Colonic mucosa (tissue), 4 donors: Measurements from ENCODE around the gene CEP89. TPM values are rescaled to one million over a fixed set of nuclear protein-coding genes. Genes with fewer than 3 reads are reported as not detected.
"Not testable (repeated sequence)": the region's sequence is repeated elsewhere in the genome, so short reads cannot be mapped to it uniquely, and the experiment has no call there.

Experiments
- DNase-seq: peaks from one replicate; pipeline ENCODE4 v3.0.0-alpha.2; 2020
- H3K27ac ChIP-seq: fragments of 200-600 bp; one replicate; pipeline ENCODE4 v1.8.0; 2021
- H3K27me3 ChIP-seq: fragments of 200-600 bp; one replicate; pipeline ENCODE4 v1.8.0; 2021
- H3K36me3 ChIP-seq: fragments of 200-600 bp; one replicate; pipeline ENCODE4 v1.8.0; 2021
- H3K4me1 ChIP-seq: fragments of 200-600 bp; one replicate; pipeline ENCODE4 v1.8.0; 2021; ENCODE audit warnings: mild to moderate bottlenecking
- H3K4me3 ChIP-seq: fragments of 200-600 bp; one replicate; pipeline ENCODE4 v1.8.0; 2021
- H3K9ac ChIP-seq, 2 donors: one replicate each; pipeline ENCODE4 v1.7.0; 2013; ENCODE audit warnings: control low read depth in 2 of 2, low read depth in 2 of 2, low read length in 2 of 2
- H3K9me3 ChIP-seq: fragments of 200-600 bp; one replicate; pipeline ENCODE4 v1.8.0; 2021
- CTCF ChIP-seq: fragments of 200-600 bp; IDR thresholded peaks from one replicate; pipeline ENCODE4 v1.8.0; 2022; ENCODE audit warnings: antibody characterized with exemption, mild to moderate bottlenecking
- intact Hi-C: fragments of 100-400 bp; cut with DNase I; formaldehyde crosslinking; loops from one replicate; pipeline ENCODE4 v1.14.1; 2022
- total RNA-seq, 2 donors: library from RNA; stranded (reverse); fragmentation: NEBNext Ultra II Directional in 1 of 2; extraction: Animal tissue kit (Norgen Biotek cat#: 25700) in 1 of 2; gene quantifications; one replicate each; pipeline ENCODE4 v1.2.1, GENCODE V29; 2021
- donor health status: healthy.
- donor health status: DM: no; HTN: no; CAD: no.
- donor health status: DM: no; HTN: no; CAD: no.

The CEP89 gene
- total RNA-seq, 2 donors from 2014 or later: 15.3 to 16.6 TPM

GRCh38 chr19:32861596-32861995, 110.2 kb downstream of the CEP89 start:
- no peaks in the 10 kb centered on the region for H3K4me1 ChIP-seq
- DNase-seq: no peak
- intact Hi-C loops: no loop called here
- H3K4me3 ChIP-seq: no peak overlapping the region
- H3K27me3 ChIP-seq: no peaks in the 10 kb centered on the region
- H3K9me3 ChIP-seq: no peaks in the 10 kb centered on the region
- H3K36me3 ChIP-seq: no peaks in the 10 kb centered on the region
- no peak overlapping the region for H3K9ac ChIP-seq
- no peak for TF ChIP-seq CTCF
- no peak overlapping the region for H3K27ac ChIP-seq

DNA sequence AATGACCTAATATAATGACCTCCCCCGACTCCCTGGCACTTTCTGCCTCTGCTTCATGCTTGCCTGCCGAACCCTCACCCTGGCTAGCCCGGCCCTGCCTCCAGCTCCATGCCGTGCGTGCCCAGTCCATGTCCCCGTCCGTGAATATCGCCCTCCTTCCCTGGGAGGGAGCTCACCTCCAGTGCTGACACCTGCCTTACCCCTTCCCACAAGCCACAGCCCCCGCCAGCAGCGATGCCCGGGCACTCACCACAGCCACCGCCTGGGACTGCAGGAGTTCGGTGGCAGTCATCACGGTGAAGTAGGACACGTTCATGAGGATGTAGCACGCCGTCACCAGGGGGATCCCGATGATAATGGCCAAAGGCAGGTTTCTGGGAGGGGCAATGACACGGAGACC, 112.2 kb downstream of the CEP89 start:
- H3K27ac ChIP-seq: no peak overlapping the region
- H3K9me3 ChIP-seq: no peaks in the 10 kb centered on the region
- intact Hi-C loops: no loop called here
- H3K36me3 ChIP-seq: no peaks in the 10 kb centered on the region
- no peaks in the 10 kb centered on the region for H3K4me1 ChIP-seq
- no peak for DNase-seq
- no peak for TF ChIP-seq CTCF
- H3K4me3 ChIP-seq: no peak overlapping the region
- no peaks in the 10 kb centered on the region for H3K27me3 ChIP-seq
- no peak overlapping the region for H3K9ac ChIP-seq

DNA sequence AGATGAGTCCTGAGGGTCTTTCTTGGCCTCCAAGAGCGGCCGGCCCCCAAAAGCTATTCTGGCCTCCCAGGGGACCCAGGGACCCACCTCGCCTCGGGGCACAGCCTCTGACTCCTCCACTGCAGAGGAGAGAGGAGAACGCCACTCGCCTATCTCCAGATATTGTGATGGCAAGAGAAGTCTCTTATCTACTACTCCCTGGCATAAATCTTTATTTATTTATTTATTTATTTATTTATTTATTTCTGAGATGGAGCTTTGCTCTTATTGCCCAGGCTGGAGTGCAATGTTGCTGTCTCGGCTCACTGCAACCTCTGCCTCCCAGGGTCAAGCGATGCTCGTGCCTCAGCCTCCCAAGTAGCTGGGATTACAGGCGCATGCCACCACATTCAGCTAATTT, 113.2 kb downstream of the CEP89 start:
- Histone ChIP-seq H3K36me3 (no peaks in the 10 kb centered on the region), H3K9ac (no peak overlapping the region), H3K4me3 (no peak overlapping the region), H3K9me3 (no peaks in the 10 kb centered on the region), H3K4me1 (no peaks in the 10 kb centered on the region), H3K27ac (no peak overlapping the region), H3K27me3 (no peaks in the 10 kb centered on the region)
- DNase-seq: no peak
- TF ChIP-seq CTCF: no peak
- intact Hi-C loops: no loop called here

GRCh38 chr19:32858155-32858554, 113.6 kb downstream of the CEP89 start:
- H3K27ac ChIP-seq: no peak overlapping the region
- H3K9me3 ChIP-seq: no peaks in the 10 kb centered on the region
- TF ChIP-seq CTCF: no peak
- intact Hi-C loops: no loop called here
- no peaks in the 10 kb centered on the region for H3K4me1 ChIP-seq
- H3K9ac ChIP-seq: no peak overlapping the region
- no peaks in the 10 kb centered on the region for H3K27me3 ChIP-seq
- no peak for DNase-seq
- H3K4me3 ChIP-seq: no peak overlapping the region
- no peaks in the 10 kb centered on the region for H3K36me3 ChIP-seq

DNA sequence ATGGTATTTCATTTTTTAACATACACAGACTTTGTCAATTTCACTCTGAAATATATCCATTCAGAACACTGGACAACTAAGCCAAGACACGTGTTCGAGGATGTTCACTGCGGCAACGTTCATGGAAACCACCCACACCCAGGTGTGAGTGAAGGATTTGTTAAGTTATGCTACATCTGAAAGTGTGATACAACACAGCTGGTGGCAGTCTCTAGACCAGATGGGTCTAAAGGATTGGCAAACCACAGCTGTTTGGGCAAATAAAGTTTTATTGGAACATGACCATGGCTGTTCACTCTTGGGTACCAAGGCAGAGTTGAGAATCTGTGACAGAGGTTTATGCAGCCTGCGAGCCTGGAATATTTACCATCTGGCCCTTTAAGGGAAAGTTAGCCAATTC, 114.2 kb downstream of the CEP89 start:
- H3K27me3 ChIP-seq: no peaks in the 10 kb centered on the region
- intact Hi-C loops: no loop called here
- no peaks in the 10 kb centered on the region for H3K4me1 ChIP-seq
- no peak for DNase-seq
- no peaks in the 10 kb centered on the region for H3K9me3 ChIP-seq
- H3K27ac ChIP-seq: no peak overlapping the region
- TF ChIP-seq CTCF: no peak
- no peaks in the 10 kb centered on the region for H3K36me3 ChIP-seq
- no peak overlapping the region for H3K4me3 ChIP-seq
- no peak overlapping the region for H3K9ac ChIP-seq

DNA sequence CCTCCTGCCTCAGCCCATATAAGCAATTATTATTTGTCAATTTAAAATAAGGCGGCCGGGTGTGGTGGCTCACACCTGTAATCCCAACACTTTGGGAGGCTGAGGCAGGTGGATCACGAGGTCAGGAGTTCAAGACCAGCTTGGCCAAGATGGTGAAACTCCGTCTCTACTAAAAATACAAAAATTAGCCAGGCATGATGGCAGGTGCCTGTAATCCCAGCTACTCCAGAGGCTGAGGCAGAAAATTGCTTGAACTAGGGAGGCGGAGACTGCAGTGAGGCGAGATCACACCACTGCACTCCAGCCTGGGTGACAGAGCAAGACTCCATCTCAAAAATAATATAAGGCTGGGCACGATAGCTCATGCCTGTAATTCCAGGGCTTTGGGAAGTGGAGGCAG, 114.9 kb downstream of the CEP89 start:
- intact Hi-C loops, DNase-seq: not testable (repeated sequence)

More for the DNA sequence above, 114.9 kb downstream of the CEP89 start:
- not testable (repeated sequence) for H3K4me1 ChIP-seq, H3K27ac ChIP-seq, H3K9me3 ChIP-seq, H3K4me3 ChIP-seq, H3K36me3 ChIP-seq, H3K9ac ChIP-seq, H3K27me3 ChIP-seq
